Cardiac muscle cell (in vitro differentiated cells and primary cell): Measurements from ENCODE around the gene AHRR. TPM values are rescaled to one million over a fixed set of nuclear protein-coding genes. Genes with fewer than 3 reads are reported as not detected.

ENCODE experiments used
- DNase-seq, 2 donors: peaks; one replicate each; pipeline versions ENCODE4 v3.0.0 to v3.0.0-alpha.2; 2010 to 2017; ENCODE audit warnings: low read depth in 1 of 2, low spot score in 1 of 2
- H3K27ac ChIP-seq: fragments of 200-600 bp; sonication (generic); 2 replicates; pipeline ENCODE4 v1.5.1; 2016
- H3K27me3 ChIP-seq: fragments of 200-600 bp; sonication (generic); 2 replicates; pipeline ENCODE4 v1.6.0; 2016; ENCODE audit warnings: control low read depth
- H3K36me3 ChIP-seq: fragments of 200-600 bp; sonication (generic); 2 replicates; pipeline ENCODE4 v1.5.1; 2016; ENCODE audit warnings: control low read depth
- H3K4me1 ChIP-seq: fragments of 200-600 bp; sonication (generic); 2 replicates; pipeline ENCODE4 v1.8.1; 2017; ENCODE audit warnings: low read depth, mild to moderate bottlenecking, mixed run types
- H3K4me3 ChIP-seq: fragments of 200-600 bp; sonication (generic); 2 replicates; pipeline ENCODE4 v1.5.1; 2016; ENCODE audit warnings: mild to moderate bottlenecking
- H3K9me3 ChIP-seq: fragments of 200-600 bp; sonication (generic); 2 replicates; pipeline ENCODE4 v1.5.1; 2017; ENCODE audit warnings: low read depth, mild to moderate bottlenecking, control low read depth
- CTCF ChIP-seq: IDR thresholded peaks from 2 replicates; pipeline ENCODE4 v1.5.1; 2012; ENCODE audit warnings: low read depth, mild to moderate bottlenecking, low read length
- polyA plus RNA-seq: library from polyadenylated mRNA; unstranded; fragments of >200 nt; fragmentation: Nextera tagmentation; extraction: Ambion mirVana; gene quantifications from 2 replicates; pipeline ENCODE4 v1.2.1, GENCODE V29; 2016
- total RNA-seq: library from RNA; depleted of rRNA; stranded (reverse); fragments of >200 nt; gene quantifications from 2 replicates; pipeline ENCODE4 v1.2.3, GENCODE V29; 2016

The AHRR gene
- total and polyA plus RNA-seq, 2 experiments from 2014 or later = 0.99 to 1.4 TPM

DNA sequence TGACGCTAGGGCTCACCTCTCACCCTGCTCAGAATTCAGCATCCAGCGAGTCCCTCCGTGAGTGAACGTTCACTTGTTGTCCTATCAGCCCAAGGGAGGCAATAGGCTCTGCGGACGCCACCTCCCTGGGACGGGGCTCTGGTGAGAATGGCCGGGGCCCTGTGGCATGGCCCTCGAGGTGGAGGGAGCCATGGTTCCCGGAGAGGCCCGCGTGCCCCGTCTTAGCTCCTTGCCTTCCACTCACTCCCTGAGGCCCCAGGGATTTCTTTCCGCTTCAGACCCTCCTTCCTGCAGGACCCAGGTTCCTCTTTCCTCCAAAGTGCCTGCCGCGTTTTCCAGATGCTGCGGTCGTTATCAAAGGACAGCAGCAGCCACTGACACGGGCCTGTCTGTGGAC lies 142.9 kb downstream of the AHRR start:
- no peak for TF ChIP-seq CTCF
- no peaks in the 10 kb centered on the region for H3K27me3 ChIP-seq
- no peaks in the 10 kb centered on the region for H3K4me1 ChIP-seq
- no peak overlapping the region for H3K27ac ChIP-seq
- H3K9me3 ChIP-seq = no peaks in the 10 kb centered on the region
- H3K4me3 ChIP-seq = no peak overlapping the region
- peaks cover 25% of the 10 kb centered on the region for H3K36me3 ChIP-seq
- DNase-seq = no peak

GRCh38 chr5:464843-465590 lies 143.5 kb downstream of the AHRR start:
- Histone ChIP-seq H3K4me3 (no peak overlapping the region), H3K27ac (no peak overlapping the region), H3K4me1 (no peaks in the 10 kb centered on the region), H3K36me3 (peaks cover 25% of the 10 kb centered on the region), H3K27me3 (no peaks in the 10 kb centered on the region), H3K9me3 (no peaks in the 10 kb centered on the region)
- no peak for DNase-seq
- no peak for TF ChIP-seq CTCF

DNA sequence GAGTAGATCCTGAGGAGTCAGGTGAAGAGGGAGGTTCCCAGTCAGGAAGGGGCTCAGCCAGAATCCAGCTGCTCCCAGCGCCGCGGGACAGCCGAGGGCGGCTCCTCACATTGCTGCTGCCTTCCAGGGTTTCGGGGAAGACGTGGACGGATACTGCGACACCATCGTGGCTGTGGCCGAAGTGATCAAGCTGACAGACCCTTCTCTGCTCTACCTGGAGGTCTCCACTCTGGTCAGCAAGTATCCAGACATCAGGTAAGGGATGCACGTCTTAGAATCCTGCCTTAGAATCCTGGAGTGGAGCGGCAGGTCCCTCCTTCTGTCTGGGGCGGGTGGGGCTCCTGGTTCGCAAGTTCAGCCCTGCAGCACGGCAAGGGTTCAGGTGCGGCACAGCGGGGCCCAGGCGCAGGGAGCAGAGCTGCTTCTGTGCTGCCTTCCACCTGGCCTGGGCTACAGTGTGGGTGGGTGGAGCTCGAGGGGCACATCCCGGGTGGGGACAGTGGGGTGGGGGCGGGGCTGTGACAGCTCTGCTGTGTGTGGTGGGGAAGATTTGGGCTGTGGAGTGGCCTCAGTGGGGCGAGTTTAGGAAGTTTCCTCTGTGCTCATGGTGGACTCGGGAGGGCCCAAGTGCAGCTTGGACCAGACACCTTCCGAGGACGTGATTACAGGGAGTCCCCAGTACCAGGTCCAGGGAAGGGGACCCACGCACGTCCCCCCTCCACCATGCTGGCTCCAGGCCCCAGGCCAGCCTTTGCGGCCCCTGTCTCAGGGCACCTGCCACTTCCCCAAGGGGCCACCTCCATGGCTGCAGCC lies 144.3 kb downstream of the AHRR start:
- H3K27me3 ChIP-seq = no peaks in the 10 kb centered on the region
- H3K9me3 ChIP-seq = no peaks in the 10 kb centered on the region
- H3K36me3 ChIP-seq = peaks cover 25% of the 10 kb centered on the region
- no peak overlapping the region for H3K27ac ChIP-seq
- no peak for DNase-seq
- H3K4me3 ChIP-seq = no peak overlapping the region
- no peaks in the 10 kb centered on the region for H3K4me1 ChIP-seq
- TF ChIP-seq CTCF = no peak

GRCh38 chr5:466661-467310 lies 145.3 kb downstream of the AHRR start:
- Histone ChIP-seq H3K4me1 (peaks cover under 1% of the 10 kb centered on the region), H3K27me3 (no peaks in the 10 kb centered on the region), H3K4me3 (no peak overlapping the region), H3K36me3 (peaks cover 25% of the 10 kb centered on the region), H3K9me3 (no peaks in the 10 kb centered on the region), H3K27ac (no peak overlapping the region)
- TF ChIP-seq CTCF = no peak
- no peak for DNase-seq

DNA sequence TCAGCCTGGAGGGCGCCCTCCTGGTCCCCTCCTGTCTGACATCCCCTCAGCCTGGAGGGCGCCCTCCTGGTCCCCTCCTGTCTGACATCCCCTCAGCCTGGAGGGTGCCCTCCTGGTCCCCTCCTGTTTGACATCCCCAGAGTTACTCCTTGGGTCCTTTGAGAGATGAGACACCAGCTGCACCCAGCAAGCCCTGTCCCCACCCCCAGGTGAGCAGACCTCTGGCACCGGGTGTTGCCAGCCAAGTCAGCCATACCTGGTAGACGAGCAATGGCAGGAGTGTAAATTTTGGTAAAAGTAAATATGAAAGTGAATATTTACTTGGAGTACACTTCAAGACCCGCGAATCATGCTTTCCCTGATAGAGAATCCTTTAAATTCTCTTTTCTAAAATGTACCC lies 146.9 kb downstream of the AHRR start:
- no peaks in the 10 kb centered on the region for H3K27me3 ChIP-seq
- no peak for DNase-seq
- no peaks in the 10 kb centered on the region for H3K9me3 ChIP-seq
- H3K27ac ChIP-seq = no peak overlapping the region
- peaks cover 8% of the 10 kb centered on the region for H3K4me1 ChIP-seq
- H3K4me3 ChIP-seq = no peak overlapping the region
- no peak for TF ChIP-seq CTCF
- peaks cover 10% of the 10 kb centered on the region for H3K36me3 ChIP-seq
